HG03064 (cell line): Measurements from ENCODE around the gene LRRC17.
"Not testable (repeated sequence)": the region's sequence is repeated elsewhere in the genome, so short reads cannot be mapped to it uniquely, and the experiment has no call there.

Source experiments
- ATAC-seq: cut with Tn5 transposase; IDR thresholded peaks from one replicate; pipeline ENCODE4 v1.9.1; 2021; ENCODE audit warnings: low read depth; ENCODE audit not compliant: unreplicated experiment

LRRC17 gene

DNA sequence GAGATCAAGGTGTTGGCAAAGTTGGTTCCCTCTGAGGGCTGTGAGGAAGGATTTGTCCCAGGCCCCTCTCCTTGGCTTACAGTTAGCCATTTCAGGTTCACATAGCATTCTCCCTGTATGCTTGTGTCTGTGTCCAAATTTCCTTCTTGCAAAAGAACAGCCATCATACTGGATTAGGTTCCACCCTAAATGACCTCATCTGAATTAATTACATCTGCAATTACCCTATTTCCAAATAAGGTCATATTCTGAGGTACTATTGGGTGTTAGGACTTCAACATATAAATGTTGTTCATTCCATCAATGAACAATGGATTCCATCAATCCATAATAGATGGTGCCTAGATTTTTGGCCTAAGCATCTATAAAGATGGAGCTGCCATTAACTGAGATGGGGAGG is 16.2 kb upstream of the LRRC17 start:
- no peak for ATAC-seq

DNA sequence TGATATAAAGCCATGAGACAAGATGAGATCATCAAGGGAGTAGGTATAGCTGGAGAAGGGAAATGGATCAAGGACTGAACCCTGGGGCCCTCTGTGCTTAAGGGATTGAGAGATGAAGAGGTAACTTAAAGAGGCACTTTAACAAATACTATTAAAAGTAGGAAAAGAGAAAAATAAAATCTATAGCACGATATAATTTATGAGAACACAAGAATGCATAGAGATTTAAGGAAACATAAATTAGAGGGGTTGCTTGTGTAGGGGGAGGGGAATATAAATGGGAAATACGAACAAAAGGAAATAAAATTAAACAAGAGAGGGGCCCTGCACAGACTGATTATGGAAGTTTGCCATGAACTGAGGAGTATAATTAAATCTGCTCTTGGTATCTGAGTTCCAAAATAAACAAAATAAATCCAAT is 15.6 kb upstream of the LRRC17 start:
- ATAC-seq: no peak

DNA sequence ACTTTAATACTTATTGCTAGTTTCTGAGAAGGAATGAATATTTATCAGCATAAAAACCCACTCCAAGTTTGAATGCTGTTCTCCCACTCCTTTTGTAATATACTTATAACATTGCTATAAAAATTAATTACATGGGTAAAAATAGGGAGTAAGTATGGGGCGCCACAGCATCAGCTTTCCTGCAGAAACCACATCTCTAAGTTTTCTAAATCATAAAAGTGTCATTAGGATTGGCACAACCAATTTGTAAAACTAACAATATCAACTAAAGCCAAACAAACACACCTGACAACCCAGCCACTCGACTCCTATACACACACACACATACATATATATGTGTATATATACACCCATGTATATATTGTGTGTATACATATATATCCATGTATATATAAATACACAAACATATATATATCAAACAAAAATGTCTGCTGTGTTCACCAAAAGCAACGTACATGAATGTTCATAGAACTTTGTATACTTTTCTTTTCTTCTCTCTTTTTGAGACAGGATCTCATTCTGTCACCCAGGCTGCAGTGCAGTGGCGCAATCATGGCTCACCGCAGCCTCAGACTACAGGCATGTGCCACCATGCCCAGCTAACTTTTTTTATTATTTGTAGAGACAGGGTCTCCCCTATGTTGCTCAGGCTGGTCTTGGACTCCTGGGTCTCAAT is 14.8 kb upstream of the LRRC17 start:
- ATAC-seq: no peak

DNA sequence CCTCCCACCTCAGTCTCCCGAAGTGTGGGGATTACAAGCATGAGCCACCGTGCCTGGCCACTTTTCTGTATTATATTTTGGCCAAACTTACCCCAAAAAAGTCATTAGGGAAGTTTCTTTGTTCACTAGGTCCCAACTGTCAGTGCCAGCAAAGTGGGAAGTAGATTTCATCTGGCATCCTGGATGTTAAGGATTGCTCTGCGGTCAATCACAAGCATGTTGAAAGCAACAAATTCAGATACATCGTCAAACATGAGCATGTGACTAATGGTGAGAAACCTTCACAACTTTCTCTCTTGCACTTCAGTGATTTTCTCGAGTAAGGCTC is 14.3 kb upstream of the LRRC17 start:
- ATAC-seq: no peak

DNA sequence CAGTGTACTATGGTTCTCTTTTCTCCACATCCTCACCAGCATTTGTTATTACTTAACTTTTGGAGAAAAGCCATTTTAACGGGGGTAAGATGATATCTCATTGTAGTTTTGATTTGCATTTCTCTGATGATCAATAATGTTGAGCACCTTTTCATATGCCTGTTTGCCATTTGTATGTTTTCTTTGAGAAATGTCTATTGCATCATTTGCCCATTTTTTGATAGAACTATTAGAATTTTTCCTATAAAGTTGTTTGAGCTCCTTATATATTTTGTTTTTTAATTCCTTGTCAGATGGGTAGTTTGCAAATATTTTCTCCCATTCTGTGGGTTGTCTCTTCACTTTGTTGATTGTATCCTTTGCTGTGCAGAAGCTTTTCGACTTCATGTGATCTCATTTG is 10.7 kb upstream of the LRRC17 start:
- ATAC-seq: not testable (repeated sequence)

DNA sequence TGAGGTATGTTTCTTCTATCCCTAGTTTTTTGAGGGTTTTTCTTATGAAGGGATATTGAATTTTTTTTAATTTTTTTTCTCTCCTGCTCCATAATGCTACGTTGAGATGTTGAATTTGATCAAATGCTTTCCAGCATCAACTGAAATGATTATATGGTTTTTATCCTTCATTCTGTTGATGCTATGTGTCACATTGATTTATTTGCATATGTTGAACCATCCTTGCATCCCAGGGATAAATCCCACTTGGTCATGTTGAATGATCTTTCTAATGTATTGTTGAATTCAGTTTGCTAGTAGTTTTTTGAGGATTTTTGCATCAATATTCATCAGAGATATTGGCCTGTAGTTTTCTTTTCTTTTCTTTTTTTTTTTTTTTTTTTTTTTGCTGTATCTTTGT is 9.2 kb upstream of the LRRC17 start:
- ATAC-seq: not testable (repeated sequence)

DNA sequence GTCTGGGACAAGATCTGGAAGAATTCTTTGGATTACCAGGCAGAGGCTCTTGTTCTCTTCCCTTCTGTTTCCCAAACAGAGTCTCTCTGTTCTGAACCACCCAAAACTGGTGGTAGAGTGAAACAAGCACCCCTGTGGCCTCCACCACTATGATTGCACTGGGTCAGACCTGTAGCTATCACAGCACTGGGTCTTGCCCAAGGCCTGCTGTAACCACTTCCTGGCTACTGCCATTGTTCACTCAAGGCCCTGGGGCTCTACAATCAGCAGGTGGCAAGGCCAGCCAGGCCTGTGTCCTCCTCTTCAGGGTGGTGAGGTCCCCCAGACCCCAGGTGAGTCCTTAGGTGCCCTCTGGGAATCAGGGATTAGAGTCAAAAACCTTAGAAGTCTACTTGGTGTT is 4.1 kb upstream of the LRRC17 start:
- ATAC-seq: no peak

DNA sequence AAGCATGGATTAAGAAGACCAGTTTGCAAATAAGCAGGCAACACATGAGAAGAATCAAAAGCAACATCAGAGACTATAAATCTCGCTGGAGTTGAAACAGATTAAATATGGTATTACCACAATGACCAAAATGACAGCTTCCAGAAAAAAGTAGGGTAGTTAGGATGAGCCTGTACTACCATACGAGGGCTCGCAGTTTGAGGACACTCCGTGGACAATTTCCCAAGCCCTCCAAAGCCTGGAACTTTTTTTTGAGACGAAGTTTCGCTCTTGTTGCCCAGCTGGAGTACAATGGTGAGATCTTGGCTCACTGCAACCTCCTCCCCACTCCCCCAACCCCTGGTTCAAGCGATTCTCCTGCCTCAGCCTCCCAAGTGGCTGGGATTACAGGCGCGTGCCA is 1.0 kb downstream of the LRRC17 start:
- no peak for ATAC-seq

DNA sequence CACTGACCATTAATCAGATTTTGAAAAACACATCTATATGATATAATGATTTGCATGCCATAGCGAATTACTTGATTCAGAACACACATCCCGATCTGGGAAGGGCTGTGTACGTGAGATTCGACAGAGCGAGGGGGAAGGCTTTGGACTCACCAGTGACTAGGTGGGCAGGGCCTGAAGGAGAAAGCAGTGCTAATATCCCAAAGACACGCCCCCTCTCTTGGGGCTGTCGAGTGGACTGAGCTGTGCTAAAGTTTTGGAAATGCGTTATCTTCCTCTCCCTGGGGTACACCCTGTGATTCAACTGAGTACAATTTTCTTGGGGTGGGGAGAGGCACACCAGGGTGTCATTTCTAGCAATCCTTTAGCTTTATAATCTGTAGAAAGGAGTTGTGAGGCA is 1.8 kb downstream of the LRRC17 start:
- no peak for ATAC-seq

DNA sequence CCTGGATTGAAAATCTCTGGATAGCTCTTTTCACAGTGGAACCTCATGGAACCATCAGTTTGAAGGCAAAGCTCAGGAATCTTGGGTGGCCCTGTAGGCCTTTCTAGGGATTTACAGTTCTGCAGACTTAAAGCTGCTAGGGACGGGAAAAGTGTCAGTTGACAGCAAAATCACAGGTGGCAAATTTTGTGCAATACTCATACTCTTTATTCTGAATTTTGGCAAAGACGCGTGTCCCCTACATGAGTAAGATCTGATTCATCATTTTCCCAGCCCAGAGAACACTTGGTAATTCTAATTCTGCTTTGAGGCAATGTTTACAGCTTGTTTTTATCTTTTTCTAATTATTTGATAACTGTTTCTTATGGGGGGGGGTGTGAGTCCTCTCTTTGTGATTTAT is 3.6 kb downstream of the LRRC17 start:
- ATAC-seq: no peak

DNA sequence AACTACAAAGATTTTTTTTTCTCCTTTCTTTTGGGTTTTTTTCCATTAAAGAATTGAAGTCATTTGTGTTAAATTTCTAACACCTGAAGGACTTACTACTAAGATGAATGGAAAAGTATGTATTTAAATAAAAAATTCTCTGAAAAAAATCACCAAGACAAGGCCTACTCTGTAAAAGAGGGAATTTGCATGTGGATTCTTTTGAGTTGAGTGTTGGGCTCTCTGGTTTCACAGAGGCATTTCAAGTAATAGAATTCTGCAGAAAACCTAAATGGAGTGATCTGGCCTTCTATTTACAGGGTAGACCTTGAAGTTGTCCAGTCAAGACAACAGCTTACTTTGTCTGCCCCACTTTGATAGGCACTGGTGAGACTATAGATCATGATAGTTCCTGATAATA is 4.1 kb downstream of the LRRC17 start:
- no peak for ATAC-seq

DNA sequence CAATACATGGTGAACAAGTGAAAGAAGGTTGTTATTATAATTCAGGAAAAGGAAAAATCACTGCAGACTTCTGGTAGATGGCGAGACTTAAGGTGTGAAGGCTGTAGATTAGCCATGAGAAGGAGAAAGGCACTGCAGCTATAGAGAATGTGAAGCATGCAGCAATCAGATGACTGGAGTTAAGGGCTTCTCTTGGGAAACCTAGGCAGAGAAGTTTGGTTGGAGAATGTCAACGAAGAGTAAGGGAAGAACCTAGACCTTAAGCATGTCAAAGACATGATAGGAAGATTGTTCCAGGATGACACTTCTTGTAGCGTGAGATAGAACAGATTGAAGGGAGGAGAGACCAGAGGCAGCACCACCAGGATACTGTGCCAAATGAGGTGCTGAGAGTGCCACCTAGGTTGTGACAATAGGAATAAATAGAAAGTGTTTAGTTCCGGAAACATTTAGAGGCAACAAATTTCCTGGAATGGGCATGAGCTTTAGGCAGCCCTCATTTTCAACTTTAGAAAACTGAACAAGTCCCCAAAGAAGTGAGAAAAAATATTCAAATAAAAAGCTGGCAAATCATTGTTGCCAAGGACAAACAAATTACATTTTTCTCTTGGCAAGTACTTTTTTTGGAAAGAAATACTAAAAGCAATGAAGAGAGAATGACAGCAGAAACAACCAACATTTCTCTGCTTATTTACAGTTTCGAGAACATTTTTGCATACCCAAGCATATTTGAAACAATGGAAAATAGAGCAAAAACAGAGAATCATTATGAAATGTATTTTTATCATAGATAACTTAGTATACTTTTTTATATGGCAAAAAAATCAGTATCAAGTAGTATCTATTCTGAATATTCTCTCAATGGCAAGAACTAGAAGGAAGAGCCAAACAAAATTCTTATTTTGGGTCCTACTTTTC is 4.9 kb downstream of the LRRC17 start:
- no peak for ATAC-seq

DNA sequence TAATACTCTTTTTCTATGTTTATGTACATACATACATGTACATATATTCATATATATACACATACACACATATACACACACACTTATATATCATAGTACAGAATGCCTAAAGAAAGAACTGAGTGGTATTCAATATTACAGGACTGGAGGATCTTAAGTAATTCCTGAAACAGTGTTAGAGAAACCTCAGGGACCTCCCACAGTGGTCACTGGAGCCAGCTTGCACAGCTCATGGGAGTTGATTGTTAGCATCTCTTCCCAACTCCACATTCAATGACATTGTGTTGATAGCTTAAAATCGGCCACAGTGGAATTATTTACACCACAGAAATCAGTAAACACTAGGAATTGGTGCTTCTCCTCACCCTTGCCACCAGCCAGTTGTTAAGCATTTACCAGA is 6.0 kb downstream of the LRRC17 start:
- no peak for ATAC-seq

DNA sequence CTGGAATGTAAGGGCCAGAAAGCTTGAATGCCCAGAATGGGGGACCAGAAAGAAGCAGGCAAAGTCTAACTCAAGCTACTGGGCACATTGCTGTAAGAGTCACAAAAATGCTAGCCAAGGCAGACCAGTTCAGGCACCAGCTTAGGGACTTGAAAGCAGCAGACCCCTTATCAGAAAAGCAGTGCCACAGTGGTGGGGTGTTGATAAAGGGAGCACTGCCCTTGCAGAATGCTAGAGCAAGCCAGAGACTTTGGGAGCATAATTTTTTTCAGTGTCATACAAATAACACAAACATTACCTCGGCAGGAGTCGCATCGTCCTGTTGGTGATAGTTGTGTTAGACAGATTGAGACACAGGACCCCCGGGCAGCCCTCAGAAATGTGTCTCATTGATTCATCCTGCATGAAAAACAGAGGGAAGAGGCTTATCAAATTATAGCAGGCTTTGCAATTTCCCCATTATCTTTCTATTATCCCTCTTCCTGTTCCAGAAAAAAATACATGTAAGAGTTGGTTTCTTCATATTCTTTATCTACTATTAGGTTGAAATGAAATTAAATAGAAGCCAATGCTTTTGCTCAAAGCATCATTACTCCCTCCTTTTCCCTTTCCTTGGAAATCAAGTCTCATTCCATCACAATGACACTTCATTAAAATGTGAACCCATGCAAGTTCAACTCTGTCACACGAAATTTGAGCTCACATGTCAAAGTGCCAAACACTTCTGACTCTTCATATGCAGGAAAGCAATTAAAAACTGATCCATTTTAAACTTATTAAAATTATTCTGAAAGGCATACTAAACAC is 13.4 kb downstream of the LRRC17 start:
- ATAC-seq: no peak

DNA sequence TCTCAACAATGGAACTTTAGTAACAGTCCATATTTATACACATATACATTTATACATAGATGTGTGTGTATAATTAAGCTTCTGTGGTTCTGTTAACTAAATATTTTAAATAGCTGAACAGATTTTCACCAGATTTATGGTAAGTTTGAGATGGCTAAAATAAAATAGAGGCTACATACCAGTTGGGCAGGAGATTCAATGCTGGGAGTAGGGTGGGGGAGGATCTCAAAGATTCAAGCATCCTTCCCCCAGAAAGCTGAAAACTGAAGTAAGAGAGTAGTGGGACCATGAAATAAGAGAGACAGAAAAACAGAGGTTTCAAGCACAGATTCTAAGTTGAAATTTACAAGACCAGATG is 14.0 kb downstream of the LRRC17 start:
- ATAC-seq: no peak

DNA sequence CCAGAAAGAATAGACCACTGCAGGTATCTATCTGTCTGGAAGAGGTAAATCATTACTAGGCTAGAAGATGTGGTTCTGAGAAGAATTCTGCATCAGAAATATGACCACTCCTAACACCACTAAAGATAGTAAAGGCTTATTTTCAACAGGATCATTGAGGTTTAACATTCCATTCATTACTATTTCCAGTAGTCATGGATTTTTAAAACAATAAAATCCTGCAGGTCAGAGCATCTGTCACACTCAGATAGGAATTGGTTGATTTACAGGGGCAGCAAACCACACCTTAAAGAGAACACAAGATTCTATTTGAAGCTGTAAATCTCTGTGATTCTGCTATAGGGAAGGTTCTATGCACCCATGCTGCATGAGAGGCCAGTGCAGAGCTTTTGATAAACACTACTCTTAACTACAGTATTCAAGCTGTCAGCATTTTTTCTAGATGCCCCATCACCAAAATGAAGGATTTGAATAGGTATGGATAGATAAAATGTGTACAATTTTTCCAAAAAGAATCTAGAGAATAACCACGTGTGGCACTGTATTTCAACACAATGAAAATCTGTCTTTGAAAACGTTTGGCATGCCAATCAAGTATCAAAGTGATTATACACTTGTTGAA is 14.6 kb downstream of the LRRC17 start:
- ATAC-seq: no peak

DNA sequence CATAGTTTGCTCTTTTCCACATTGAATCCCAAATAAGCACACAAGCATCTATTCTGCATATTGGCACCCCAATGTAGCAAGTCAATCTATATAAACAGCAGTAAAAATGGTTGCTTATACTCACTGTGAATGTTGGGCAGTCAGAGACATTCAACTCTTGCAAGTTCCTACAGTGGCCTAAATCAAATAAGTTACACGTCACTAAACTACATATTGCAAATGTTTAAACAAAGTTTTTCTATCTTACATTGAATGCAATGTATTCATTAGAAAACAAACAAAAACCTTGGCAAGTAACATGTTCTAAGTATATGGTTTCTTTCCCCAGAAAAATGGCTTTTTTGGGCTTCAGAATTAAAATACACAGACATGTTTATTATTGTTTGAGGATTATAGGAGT is 19.0 kb downstream of the LRRC17 start:
- ATAC-seq: no peak

DNA sequence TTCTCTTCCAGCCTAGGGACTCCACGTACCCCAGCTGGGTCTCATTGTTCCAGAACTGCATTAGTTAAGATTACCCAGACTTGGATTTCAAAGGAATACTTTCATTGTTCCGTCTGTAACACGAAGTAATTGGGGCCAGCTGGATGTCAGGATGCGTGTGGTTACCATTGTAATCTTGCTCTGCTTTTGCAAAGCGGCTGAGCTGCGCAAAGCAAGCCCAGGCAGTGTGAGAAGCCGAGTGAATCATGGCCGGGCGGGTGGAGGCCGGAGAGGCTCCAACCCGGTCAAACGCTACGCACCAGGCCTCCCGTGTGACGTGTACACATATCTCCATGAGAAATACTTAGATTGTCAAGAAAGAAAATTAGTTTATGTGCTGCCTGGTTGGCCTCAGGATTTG is 21.0 kb downstream of the LRRC17 start:
- no peak for ATAC-seq

DNA sequence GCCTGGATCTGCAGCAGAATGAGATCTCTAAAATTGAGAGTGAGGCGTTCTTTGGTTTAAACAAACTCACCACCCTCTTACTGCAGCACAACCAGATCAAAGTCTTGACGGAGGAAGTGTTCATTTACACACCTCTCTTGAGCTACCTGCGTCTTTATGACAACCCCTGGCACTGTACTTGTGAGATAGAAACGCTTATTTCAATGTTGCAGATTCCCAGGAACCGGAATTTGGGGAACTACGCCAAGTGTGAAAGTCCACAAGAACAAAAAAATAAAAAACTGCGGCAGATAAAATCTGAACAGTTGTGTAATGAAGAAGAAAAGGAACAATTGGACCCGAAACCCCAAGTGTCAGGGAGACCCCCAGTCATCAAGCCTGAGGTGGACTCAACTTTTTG is 21.4 kb downstream of the LRRC17 start:
- ATAC-seq: no peak

DNA sequence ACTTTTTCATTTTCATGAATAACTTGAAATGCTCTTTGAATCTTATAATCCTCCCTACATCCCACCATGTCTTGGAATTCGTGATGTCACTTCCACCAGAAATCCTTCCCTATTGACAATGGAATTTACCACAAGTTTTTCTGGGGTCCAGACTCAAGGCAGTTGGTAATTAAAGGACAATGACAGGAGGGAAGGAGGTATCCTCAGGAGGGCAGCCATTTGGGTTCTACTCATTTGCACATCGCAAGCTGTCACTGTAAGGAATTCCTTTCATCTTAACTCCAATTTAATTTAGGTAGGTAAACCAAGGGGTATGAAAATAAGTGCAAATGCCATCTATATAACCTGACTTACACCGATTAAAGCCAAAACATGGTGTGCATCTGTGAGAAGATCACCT is 21.9 kb downstream of the LRRC17 start:
- ATAC-seq: no peak
